Measurements from ENCODE around the gene CAMK2B. TPM values are rescaled to one million over a fixed set of nuclear protein-coding genes. Genes with fewer than 3 reads are reported as not detected.

Gene CAMK2B
- total and polyA plus RNA-seq, 8 donors, result 0.17 to 1.1 (median 0.53) TPM

GRCh38 chr7:44215531-44215930 lies 109.9 kb downstream of the CAMK2B start:
- Histone ChIP-seq H3K9me3 (no peaks in the 10 kb centered on the region), H3K36me3 (peaks cover 0 to 44% of the 10 kb centered on the region in 2 donors), H3K27ac (no peak overlapping the region), H3K4me1 (no peaks in the 10 kb centered on the region), H3K27me3 (no peaks in the 10 kb centered on the region), H3K4me3 (no peak overlapping the region)
- no peak for DNase-seq
- no peak for TF ChIP-seq CTCF (IDR thresholded peaks at IDR 0.05)
- intact Hi-C loops (cut with DNase I), result no loop called here
- no peak for ATAC-seq

- Histone ChIP-seq H3K36me3 (peaks cover 0 to 60% of the 10 kb centered on the region in 2 donors), H3K9me3 (no peaks in the 10 kb centered on the region), H3K4me3 (no peak overlapping the region), H3K27me3 (no peaks in the 10 kb centered on the region), H3K4me1 (no peaks in the 10 kb centered on the region), H3K27ac (no peak overlapping the region)
- intact Hi-C loops (cut with DNase I), result no loop called here
- ATAC-seq, result no peak
- TF ChIP-seq CTCF (IDR thresholded peaks at IDR 0.05), result no peak
- no peak for DNase-seq
Measured at GRCh38 chr7:44213877-44214388, 111.5 kb downstream of the CAMK2B start.

DNA sequence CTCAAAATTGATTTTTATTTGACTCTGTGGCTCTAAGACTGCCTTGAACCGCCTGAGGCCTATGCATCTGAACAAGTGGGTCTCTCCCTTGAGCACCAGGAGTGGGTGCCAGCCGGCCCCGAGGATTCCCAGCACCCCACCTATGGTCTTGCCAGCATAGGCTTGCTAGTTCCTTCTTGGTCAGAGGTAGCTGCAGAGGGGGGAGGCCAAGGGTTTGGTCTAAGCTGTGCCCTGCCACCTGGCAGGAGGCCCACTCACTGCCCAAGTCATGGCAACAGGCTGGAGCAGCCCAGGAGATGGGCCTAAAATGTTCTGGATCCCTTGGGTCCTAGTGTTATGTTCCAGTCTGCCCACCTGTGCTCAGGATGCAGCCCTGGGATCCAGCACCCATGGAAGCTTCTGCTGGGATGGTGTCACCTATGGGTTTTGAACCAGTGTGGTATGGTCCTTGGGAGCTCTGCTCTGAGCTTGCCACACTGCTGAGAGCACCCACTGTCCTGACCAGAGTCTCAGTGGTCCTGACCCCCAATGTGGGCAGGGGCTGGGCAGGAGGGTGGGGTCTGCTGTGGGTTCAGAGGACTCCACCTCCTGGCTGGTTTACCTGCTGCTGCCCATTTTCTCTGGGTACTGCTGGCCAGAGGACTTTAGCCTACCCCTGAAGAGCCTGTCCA lies 112.1 kb downstream of the CAMK2B start:
- intact Hi-C loops (cut with DNase I), result no loop called here

GRCh38 chr7:44212581-44213184 lies 112.7 kb downstream of the CAMK2B start:
- no peak for ATAC-seq

More for the DNA sequence above, 112.1 kb downstream of the CAMK2B start:
- Histone ChIP-seq H3K36me3 (peaks cover 0 to 66% of the 10 kb centered on the region in 2 donors), H3K4me3 (no peak overlapping the region), H3K4me1 (no peaks in the 10 kb centered on the region), H3K9me3 (no peaks in the 10 kb centered on the region), H3K27ac (no peak overlapping the region), H3K27me3 (no peaks in the 10 kb centered on the region)
- TF ChIP-seq CTCF (IDR thresholded peaks at IDR 0.05), result no peak
- no peak for ATAC-seq
- DNase-seq, result no peak

More at GRCh38 chr7:44212581-44213184, 112.7 kb downstream of the CAMK2B start:
- Histone ChIP-seq H3K9me3 (no peaks in the 10 kb centered on the region), H3K4me1 (no peaks in the 10 kb centered on the region), H3K4me3 (no peak overlapping the region), H3K27me3 (no peaks in the 10 kb centered on the region), H3K27ac (no peak overlapping the region), H3K36me3 (peaks cover 0 to 72% of the 10 kb centered on the region in 2 donors)
- no peak for DNase-seq
- intact Hi-C loops (cut with DNase I), result no loop called here
- TF ChIP-seq CTCF (IDR thresholded peaks at IDR 0.05), result no peak

All from left lung (tissue), 10 donors.